NK-92 treated with Interleukin-12 subunit alpha and Interleukin-12 subunit beta, amount 100 ng/mL, for 24 hours (cell line): ENCODE measurements around the gene PIGBOS1.
A peak's percentile ranks its signal among the peaks of the same experiment; 100 is the strongest.
"Not testable (repeated sequence)": the region's sequence is repeated elsewhere in the genome, so short reads cannot be mapped to it uniquely, and the experiment has no call there.

Experiments
- DNase-seq: peaks from one replicate; lab custom pipeline; 2025; lab: John Stamatoyannopoulos, UW

The PIGBOS1 gene

GRCh38 chr15:55290528-55291057 lies 28.3 kb downstream of the PIGBOS1 start:
- peak; percentile 81 for DNase-seq

DNA sequence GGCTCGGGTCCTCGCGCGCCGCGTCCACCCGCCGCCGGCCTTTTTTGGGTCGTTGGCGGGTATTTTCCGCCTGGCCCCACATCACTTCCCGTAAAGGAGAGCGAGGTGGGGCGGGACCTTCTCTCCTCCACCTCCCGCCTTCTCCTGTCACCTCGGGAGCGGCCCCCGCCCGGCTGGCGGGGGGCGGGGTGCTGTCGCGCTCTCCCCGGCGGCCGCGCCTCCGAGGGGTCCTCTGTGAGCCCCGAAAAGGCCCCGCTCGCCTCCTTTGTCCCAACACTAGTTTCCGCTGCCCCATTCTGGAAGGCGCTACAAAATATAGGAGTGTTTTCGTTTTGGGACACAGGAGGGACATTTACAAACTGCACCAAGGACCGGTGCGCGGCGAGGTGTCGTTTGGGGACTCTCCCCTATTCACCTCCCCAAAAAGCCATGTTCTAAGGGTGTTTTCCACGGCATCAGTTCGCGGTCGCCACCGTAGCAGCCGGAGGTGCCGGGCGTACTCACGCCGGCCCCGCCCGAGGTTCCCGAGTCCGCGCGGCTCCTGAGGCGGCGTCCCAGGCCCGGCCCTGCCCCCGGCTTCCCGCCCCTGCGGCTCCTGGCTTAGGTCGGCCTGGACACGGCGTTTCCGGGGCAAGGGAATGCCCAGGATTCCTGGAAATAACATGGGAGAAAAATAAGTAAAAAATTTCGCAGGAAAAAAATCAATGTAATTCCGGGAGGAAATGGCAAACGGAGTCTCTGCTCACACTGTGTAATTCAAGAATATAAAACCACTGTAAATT lies 29.0 kb downstream of the PIGBOS1 start, which contains the start of gene RAB27A:
Gene RAB27A (minus strand): TSS at position 68 of the 782 bp plus-strand sequence. CDS start 54,879 bp downstream, outside the sequence.
- peak; percentile 81 for DNase-seq

DNA sequence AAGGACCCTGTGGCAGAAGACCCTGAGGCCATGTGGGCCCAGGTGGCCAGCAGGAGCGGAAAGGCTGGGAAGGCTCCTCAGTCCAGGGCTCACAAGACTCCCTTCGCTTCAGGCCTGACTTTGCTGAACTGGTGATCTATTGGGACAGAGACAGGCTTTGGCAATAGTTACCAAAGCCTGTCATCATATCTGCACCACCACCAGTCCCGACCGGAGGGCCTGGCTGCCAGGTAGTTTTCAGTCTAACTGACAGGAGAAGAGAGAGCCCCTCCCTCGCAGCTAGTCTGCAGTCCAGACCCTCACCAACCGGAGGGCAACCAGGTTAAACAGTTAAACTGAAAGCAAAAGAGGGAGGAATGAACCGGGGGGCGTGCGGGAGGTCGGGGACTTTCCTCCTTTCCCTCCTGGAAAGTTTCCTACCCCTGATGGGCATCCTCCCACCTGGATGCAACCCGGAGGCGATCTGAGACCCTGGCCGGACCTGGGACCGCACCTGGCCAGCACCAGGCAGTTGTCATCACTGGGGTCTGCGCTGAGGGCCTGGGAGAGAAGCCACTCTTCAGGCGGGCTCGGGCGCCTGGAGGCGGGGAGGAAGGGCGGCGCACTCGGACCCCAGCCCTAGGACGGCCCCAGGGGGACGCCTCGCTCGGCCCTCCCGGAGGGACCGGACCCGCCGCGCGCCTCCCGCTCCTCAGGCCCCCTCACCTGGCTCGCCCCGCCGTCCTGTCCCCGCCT lies 29.7 kb downstream of the PIGBOS1 start:
- DNase-seq, result peak; percentile 65

GRCh38 chr15:55288006-55288717 lies 30.8 kb downstream of the PIGBOS1 start:
- DNase-seq, result no peak

GRCh38 chr15:55286442-55287189 lies 32.3 kb downstream of the PIGBOS1 start:
- DNase-seq, result not testable (repeated sequence)

- DNase-seq, result no peak
Observed at GRCh38 chr15:55284426-55284825, 34.5 kb downstream of the PIGBOS1 start.

GRCh38 chr15:55283379-55284147 lies 35.4 kb downstream of the PIGBOS1 start:
- DNase-seq, result no peak

- DNase-seq, result peak; percentile 34
Observed at GRCh38 chr15:55282284-55282833, 36.6 kb downstream of the PIGBOS1 start.

DNA sequence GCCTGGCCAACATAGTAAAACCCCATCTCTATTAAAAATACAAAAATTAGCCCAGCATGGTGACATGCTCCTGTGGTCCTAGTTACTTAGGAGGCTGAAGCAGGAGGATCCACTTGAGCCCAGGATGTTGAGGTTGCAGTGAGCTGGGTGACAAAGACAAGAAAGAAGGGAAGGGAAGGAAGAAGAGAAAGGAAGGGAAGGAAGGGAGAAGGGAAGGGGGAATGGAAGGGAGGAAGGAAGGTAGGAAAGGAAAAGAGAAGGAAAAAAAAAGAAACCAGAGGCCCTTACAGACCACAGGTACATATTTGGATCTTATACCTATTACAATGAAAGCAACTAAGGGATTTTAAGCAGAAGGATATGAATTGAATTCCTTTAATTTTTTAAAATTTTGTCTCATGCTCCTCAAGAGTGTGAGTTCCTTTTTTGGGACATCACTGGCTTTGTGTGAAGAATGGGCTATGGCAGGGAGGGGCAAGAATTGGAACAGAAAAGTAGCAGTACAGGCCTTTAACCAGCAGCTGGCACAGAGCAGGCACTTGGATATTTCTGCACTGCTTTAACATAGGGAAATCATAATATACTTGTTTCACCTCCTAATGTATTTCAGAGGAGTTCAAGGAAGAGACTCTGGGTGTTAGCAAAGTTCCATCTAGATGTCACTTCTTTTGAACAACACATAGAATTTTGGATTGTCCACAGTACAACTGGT lies 37.2 kb downstream of the PIGBOS1 start:
- no peak for DNase-seq

DNA sequence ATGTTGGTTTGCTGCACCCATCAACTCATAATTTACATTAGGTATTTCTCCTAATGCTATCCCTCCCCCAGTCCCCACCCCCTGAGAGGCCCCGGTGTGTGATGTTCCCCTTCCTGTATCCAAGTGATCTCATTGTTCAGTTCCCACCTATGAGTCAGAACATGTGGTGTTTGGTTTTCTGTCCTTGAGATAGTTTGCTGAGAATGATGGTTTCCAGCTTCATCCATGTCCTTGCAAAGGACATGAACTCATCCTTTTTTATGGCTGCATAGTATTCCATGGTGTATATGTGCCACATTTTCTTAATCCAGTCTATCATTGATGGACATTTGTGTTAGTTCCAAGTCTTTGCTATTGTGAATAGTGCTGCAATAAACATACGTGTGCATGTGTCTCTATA lies 38.3 kb downstream of the PIGBOS1 start:
- peak; percentile 43 for DNase-seq

GRCh38 chr15:55279746-55280351 lies 39.1 kb downstream of the PIGBOS1 start:
- peak; percentile 66 for DNase-seq

DNA sequence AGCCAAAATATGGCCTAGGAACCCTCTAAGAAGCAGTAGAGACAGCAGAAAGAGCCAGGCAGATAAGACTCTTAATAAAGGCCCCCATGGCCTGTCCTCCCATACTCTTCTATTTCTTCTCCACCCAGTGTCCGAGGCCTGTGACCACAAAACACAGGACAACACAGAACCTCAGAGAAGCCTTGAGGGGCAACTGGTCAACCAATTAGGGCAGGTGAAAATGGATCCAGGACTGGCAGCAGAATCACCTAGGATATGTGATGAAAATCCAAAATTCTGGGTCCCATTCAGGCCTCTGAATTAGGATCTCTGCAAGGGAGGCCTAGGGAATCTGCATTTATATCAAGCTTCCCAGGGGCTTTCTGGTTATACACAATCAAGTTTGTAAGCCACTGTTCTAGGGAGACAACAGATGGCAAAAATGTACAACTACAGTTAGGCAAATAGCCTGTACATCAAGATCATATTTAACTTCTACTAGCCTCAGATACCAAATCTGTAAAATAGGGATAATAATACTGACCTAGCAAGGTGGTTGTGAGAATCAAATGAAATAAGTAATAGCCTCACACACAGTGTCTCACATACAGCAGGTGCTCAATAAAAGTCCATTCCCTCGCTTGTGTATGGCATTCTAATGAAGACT lies 39.7 kb downstream of the PIGBOS1 start:
- no peak for DNase-seq

GRCh38 chr15:55277715-55278114 lies 41.2 kb downstream of the PIGBOS1 start:
- DNase-seq, result no peak

- peak; percentile 77 for DNase-seq
Observed at GRCh38 chr15:55277116-55277564, 41.8 kb downstream of the PIGBOS1 start.

DNA sequence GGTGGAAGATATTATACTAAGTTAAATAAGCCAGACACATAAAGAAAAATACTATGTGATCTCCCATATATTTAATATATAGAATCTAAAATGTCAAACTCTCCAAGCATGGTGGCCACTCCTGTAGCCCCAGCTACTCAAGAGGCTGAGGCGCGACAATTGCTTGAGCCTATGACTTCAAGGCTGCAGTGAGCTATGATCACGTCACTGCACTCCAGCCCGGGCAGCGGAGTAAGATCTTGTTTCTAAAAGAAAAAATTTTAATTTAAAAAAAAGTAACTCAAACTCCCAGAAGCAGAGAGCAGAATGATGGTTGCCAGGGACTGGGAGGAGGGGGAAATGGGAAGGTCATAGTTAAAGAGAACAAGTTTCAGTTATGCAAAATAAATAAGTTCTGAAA lies 42.6 kb downstream of the PIGBOS1 start:
- DNase-seq, result no peak

DNA sequence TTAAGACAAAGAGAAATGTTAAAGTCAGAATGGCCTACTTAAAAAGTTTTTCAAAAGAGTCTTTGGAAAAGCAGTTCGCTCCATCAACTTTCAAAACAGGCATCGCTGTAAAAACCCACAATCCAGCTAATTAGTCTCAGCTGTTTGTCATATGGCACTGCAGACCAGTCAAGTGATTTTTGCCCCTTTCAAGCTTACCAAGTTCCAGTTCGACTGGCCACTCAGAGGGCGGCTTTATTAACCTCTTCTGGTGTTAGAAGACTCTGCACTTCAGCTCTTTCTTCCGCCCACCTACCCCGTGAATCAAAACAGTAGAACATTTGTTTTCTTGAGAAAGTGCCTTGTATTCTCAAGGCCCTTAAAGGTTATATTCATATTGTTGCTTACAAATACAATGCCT lies 48.6 kb downstream of the PIGBOS1 start:
- DNase-seq, result no peak

DNA sequence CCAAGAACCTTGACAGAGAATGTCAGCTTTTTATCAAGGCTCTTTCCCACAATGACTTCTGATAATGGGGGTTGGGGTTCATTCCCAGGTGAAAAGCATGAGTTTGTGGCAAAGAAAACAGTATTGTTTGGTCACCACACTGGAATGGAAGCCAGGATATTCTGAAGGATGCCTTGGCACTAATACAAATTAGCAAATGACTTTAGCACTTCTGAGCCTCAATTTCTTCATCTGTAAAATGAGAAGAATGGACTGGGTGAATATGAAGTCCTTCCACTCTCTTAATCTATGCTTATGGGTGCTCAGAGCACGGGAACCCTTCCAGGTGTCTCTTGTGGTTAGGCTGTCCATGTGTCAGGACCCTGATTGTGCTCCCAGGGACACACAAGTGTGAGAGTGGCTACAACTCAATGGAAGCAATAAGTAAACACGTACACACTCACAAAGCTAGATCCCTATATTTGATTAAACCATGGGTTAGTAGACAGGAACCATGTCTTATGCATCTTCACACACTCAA lies 50.7 kb downstream of the PIGBOS1 start:
- no peak for DNase-seq

DNA sequence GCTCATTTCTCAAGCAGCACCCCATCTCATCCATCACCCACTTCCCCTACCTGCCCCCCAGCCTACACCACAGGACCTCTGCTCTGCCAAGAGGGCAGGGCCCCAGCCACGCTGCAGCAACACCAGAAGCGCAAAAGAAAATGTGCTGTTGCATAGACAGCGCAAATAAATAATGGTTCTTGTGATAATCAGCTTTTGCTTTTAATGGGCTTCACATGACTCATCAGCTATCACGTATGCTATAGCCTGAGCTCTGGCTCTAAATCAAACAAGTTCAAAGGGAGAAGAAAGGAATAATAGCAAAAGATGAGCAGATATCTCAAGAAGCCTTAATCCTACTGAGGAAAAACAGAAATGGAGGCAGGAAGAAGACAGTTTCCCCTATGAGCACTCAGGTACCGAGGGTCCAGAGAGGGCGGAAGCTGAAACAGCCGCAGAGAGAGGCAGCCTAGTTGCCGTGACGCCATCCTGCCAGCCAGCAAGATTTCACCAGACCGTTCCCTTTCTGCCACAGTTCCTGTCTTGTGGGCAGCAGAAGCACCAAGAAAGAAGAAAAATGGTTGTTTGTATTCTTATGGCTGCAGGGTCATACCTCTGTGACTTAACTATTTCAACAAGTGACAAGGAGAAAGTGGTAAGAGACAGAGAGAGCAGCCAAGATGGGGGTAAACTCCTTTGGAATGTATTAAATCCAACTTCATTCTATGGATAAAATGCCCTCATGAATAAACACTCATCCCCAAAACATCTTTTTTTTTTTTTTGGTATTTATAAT lies 51.3 kb downstream of the PIGBOS1 start:
- peak; percentile 76 for DNase-seq
